Thoracic aorta (tissue), 2 donors: ENCODE results near the gene PLAC8L1. TPM values are rescaled to one million over a fixed set of nuclear protein-coding genes. Genes with fewer than 3 reads are reported as not detected.

Experiments used
- ATAC-seq: fragments of 150-250 bp; one replicate; pipeline ENCODE4 v1.8.0; 2017; ENCODE audit warnings: low read depth; ENCODE audit not compliant: insufficient number of reproducible peaks, low FRiP score
- DNase-seq: peaks from one replicate; pipeline ENCODE4 v3.0.0-alpha.2; 2020; ENCODE audit warnings: low spot score
- H3K27ac ChIP-seq, 2 donors: fragments of 200-600 bp; sonication (generic); 1 replicate in 1 of 2; 2 replicates in 1 of 2; pipeline ENCODE4 v1.5.1; 2016; ENCODE audit warnings: mild to moderate bottlenecking in 2 of 2, moderate library complexity in 2 of 2
- H3K27me3 ChIP-seq: fragments of 200-600 bp; sonication (generic); replicated peaks from 2 replicates; pipeline ENCODE4 v1.6.0; 2016; ENCODE audit warnings: mild to moderate bottlenecking; ENCODE audit not compliant: insufficient read depth
- H3K36me3 ChIP-seq: fragments of 200-600 bp; sonication (generic); one replicate; pipeline ENCODE4 v1.5.1; 2016
- H3K4me1 ChIP-seq, 2 donors: fragments of 200-600 bp; sonication (generic); 1 replicate in 1 of 2; 2 replicates in 1 of 2; pipeline versions ENCODE4 v1.5.1 to v1.6.0; 2016; ENCODE audit warnings: low read depth in 2 of 2, mild to moderate bottlenecking in 1 of 2; ENCODE audit not compliant: control insufficient read depth in 1 of 2
- H3K4me3 ChIP-seq: fragments of 200-600 bp; sonication (generic); 2 replicates; pipeline ENCODE4 v1.5.1; 2016; ENCODE audit warnings: mild to moderate bottlenecking
- H3K9me3 ChIP-seq: fragments of 200-600 bp; sonication (generic); 2 replicates; pipeline ENCODE4 v1.5.1; 2016
- total RNA-seq, 2 donors: library from RNA; depleted of rRNA; stranded (reverse); fragments of >200 nt; gene quantifications; one replicate each; pipeline versions ENCODE4 v1.1.0 to v1.2.3, GENCODE V29; 2016
- TF ChIP-seq, protein P1 (sequence below): fragments of 200-600 bp; sonication (generic); IDR thresholded peaks from one replicate; pipeline ENCODE4 v1.5.1; 2019; ENCODE audit warnings: antibody characterized with exemption

Gene PLAC8L1
- total RNA-seq, 2 donors from 2014 or later, result not detected

DNA sequence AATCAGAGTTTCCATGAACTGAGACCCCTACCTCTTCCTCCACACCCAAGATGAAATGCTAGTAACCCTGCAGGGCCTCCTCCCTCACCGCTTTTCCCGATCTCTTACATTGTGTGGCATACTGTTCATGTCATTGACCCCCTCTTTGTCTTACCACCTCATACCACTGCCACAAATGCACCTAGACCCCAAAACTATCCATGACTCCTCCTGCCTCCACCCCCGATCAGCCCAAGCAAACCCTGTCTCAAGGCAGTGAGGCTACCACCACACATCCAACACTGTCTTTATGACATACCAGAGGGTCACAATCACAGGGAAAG is 55.7 kb downstream of the PLAC8L1 start:
- no peaks in the 10 kb centered on the region for H3K4me1 ChIP-seq

DNA sequence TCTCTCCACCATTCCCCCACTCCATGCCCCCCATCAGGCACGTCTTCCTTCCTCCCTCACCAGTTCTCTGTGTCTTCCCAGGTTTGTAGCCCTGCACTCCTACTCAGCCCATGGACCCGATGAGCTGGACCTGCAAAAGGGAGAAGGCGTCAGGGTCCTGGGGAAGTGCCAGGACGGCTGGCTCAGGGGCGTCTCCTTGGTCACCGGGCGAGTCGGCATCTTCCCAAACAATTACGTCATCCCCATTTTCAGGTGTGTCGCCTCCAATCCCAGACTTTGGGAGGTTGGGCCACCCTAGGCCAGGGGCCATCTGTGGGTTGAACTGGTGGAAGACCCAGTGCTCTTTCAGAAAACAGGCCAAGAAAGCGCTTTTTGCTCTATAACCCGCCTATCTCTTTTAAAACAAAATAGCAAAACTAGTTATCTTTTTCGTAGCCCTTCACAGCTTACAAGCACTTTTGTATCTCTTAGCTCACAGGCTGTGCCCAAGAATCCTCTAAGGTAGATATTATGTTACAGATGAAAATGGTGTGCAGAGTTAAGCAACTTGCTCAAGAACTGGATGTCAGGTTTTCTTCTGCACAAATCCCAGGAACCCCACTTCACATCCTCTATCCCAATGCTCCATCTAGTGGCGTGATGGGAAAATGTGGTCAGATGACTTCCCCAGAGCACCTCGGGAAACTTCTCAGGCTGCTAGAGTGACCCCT is 56.2 kb downstream of the PLAC8L1 start:
- DNase-seq (no peak), ATAC-seq (no peak)
- no peaks in the 10 kb centered on the region for H3K36me3 ChIP-seq
- no peaks in the 10 kb centered on the region for H3K4me1 ChIP-seq
- no peaks in the 10 kb centered on the region for H3K9me3 ChIP-seq
- no peaks in the 10 kb centered on the region for H3K27me3 ChIP-seq
- no peak overlapping the region for H3K4me3 ChIP-seq
- no peak overlapping the region for H3K27ac ChIP-seq
- TF ChIP-seq, protein P1, sequence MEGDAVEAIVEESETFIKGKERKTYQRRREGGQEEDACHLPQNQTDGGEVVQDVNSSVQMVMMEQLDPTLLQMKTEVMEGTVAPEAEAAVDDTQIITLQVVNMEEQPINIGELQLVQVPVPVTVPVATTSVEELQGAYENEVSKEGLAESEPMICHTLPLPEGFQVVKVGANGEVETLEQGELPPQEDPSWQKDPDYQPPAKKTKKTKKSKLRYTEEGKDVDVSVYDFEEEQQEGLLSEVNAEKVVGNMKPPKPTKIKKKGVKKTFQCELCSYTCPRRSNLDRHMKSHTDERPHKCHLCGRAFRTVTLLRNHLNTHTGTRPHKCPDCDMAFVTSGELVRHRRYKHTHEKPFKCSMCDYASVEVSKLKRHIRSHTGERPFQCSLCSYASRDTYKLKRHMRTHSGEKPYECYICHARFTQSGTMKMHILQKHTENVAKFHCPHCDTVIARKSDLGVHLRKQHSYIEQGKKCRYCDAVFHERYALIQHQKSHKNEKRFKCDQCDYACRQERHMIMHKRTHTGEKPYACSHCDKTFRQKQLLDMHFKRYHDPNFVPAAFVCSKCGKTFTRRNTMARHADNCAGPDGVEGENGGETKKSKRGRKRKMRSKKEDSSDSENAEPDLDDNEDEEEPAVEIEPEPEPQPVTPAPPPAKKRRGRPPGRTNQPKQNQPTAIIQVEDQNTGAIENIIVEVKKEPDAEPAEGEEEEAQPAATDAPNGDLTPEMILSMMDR, result peak; percentile 76

More for the DNA sequence above, 55.7 kb downstream of the PLAC8L1 start:
- Histone ChIP-seq H3K27ac (no peak overlapping the region), H3K36me3 (no peaks in the 10 kb centered on the region), H3K27me3 (no peaks in the 10 kb centered on the region), H3K4me3 (no peak overlapping the region), H3K9me3 (no peaks in the 10 kb centered on the region)
- TF ChIP-seq, protein P1, result no peak
- no peak for DNase-seq
- ATAC-seq, result no peak

DNA sequence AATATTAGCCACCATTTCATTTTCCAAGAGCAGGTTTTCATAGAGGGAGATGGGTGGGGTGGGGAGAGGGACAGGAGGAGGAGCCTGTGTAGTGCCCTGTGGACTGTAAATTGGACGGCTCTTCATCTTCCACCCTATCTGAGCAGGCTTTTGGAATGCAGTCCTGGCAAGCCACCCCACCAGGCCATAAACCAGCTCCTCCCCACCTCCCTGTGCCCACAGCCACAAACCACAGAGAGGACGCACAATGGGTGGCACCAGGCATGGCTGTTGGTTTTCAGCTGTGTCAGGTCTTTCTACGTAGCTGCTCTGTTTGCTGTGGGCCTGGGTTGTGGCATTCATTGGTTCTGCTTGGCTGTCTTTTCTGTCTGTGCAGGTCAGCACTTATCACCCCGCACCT is 58.0 kb downstream of the PLAC8L1 start:
- Histone ChIP-seq H3K36me3 (no peaks in the 10 kb centered on the region), H3K27ac (no peak overlapping the region), H3K4me3 (no peak overlapping the region), H3K9me3 (no peaks in the 10 kb centered on the region), H3K4me1 (no peaks in the 10 kb centered on the region), H3K27me3 (no peaks in the 10 kb centered on the region)
- no peak for ATAC-seq
- no peak for DNase-seq
- TF ChIP-seq, protein P1, result no peak

DNA sequence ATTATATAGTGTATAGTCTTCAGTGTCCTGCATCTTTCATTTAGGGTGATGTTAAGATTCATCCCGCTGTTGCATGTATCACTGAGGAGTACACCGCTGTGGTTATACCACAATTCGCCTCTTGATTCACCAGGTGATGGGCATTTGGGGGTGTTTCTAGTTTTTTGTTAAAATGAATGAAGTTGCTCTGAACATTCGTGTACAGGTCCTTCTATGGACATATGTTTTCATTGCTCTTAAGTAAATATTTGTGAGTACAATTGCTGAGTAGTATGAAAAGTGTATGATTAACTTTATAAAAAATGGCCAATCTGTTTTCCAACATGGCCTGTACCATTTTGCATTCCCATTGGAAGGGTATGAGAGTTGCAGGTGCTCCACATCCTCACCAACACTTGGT is 61.7 kb downstream of the PLAC8L1 start:
- Histone ChIP-seq H3K27me3 (no peaks in the 10 kb centered on the region), H3K9me3 (no peaks in the 10 kb centered on the region), H3K36me3 (no peaks in the 10 kb centered on the region), H3K4me3 (no peak overlapping the region), H3K27ac (no peak overlapping the region), H3K4me1 (no peaks in the 10 kb centered on the region)
- DNase-seq (no peak), ATAC-seq (no peak)
- TF ChIP-seq, protein P1, result no peak

DNA sequence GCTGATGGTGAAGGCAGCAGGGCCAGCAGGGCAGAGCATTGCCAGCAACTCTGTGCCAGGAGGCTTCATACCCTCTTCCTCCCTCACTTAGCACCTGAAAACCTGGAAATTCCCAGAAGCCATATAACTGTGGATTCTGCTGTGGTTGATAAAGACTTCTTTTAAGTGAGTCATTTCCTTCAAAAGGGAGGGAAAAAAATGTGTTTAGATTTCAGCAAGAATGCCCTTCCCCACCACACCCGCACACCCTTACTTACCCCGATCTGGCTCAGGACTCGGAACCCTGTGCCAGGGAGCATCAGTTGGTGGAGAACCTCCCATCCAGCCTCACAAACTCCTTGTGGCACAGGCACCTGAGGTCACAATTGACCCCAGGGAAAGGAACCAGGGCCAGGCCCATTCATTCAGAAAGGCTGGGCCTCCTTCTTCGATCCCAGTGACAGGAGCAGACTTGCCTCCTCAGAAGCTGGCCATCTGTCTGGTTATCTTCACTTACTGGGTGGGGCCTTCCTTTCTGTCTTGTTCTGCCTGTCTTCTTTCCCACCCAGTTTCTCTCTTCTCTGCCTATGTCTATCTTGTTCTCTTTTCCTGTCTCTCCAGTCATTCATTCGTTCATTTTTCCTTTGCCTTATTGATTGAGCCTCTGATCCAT is 62.6 kb downstream of the PLAC8L1 start:
- no peaks in the 10 kb centered on the region for H3K9me3 ChIP-seq
- H3K36me3 ChIP-seq, result no peaks in the 10 kb centered on the region
- TF ChIP-seq, protein P1, result no peak
- H3K4me1 ChIP-seq, result no peaks in the 10 kb centered on the region
- no peak for DNase-seq
- no peak overlapping the region for H3K4me3 ChIP-seq
- H3K27me3 ChIP-seq, result no peaks in the 10 kb centered on the region
- ATAC-seq, result no peak
- H3K27ac ChIP-seq, result no peak overlapping the region
